K562 (cell line): ENCODE measurements around the gene B3GAT3. TPM values are rescaled to one million over a fixed set of nuclear protein-coding genes. Genes with fewer than 3 reads are reported as not detected.

Source experiments
- ATAC-seq: fragments of 200-7000 bp; cut with Tn5 transposase; 3 replicates; pipeline ENCODE4 v1.9.1; 2020; ENCODE audit warnings: moderate library complexity
- BruUV-seq: library from RNA; stranded (reverse); fragments of 400-500 nt; replicated peaks from 2 replicates; lab custom pipeline; 2021; lab: Mats Ljungman, UMichigan
- CTCF ChIA-PET: fragments of 300-600 bp; formaldehyde crosslinking; extraction: SDS; loops from one replicate; lab custom pipeline; 2021; ENCODE audit warnings: low intra/inter-chr PET ratio; lab: Yijun Ruan, JAX
- POLR2A ChIA-PET: fragments of 300-600, 350-650 bp; sonication (Branson Sonifier 250); formaldehyde crosslinking; extraction: SDS; loops from one replicate; lab custom pipeline; 2021; ENCODE audit warnings: antibody characterized with exemption, inconsistent platforms; lab: Yijun Ruan, JAX
- DNase-seq, 4 experiments: peaks; one replicate each; pipeline versions ENCODE4 v3.0.0 to v3.0.0-alpha.2; 2011 to 2018; ENCODE audit warnings: low spot score in 3 of 4, mixed read lengths in 3 of 4; ENCODE audit errors: extremely low read depth in 1 of 4
- FAIRE-seq: peaks from 2 replicates; lab custom pipeline; 2011; peaks lifted over from hg19 to GRCh38; lab: Jason Lieb, UNC
- H2AFZ ChIP-seq: 2 replicates; pipeline ENCODE4 v1.6.0; 2011; ENCODE audit warnings: low read depth, low read length, control low read depth, inconsistent platforms
- H3K27ac ChIP-seq: fragments of 200-600 bp; 3 replicates; pipeline ENCODE4 v1.8.0; 2011; ENCODE audit warnings: low read depth, mild to moderate bottlenecking, control low read depth, inconsistent platforms, low read length, moderate library complexity, mixed read lengths; ENCODE audit errors: extremely low read depth
- H3K27me3 ChIP-seq, 2 experiments: fragments of 300-600 bp in 1 of 2; 2 replicates in 1 of 2; 3 replicates in 1 of 2; pipeline versions ENCODE4 v1.6.0 to v1.8.0; 2011; ENCODE audit warnings: inconsistent platforms in 2 of 2, low read length in 2 of 2, mild to moderate bottlenecking in 1 of 2, mixed read lengths in 1 of 2, moderate library complexity in 1 of 2; ENCODE audit not compliant: control insufficient read depth in 2 of 2, insufficient read depth in 2 of 2
- H3K36me3 ChIP-seq: fragments of 300-600 bp; 3 replicates; pipeline ENCODE4 v1.8.0; 2011; ENCODE audit warnings: mild to moderate bottlenecking, low read length, inconsistent platforms; ENCODE audit not compliant: control insufficient read depth, insufficient read depth
- H3K4me1 ChIP-seq, 2 experiments: fragments of 200-600 bp in 1 of 2; replicated peaks in 1 of 2; 2 replicates in 1 of 2; 3 replicates in 1 of 2; pipeline versions ENCODE4 v1.5.1 to v1.8.0; 2011; ENCODE audit warnings: inconsistent platforms in 2 of 2, low read length in 2 of 2, mild to moderate bottlenecking in 1 of 2, mixed read lengths in 1 of 2, moderate library complexity in 1 of 2; ENCODE audit not compliant: control insufficient read depth in 2 of 2, insufficient read depth in 2 of 2
- H3K4me2 ChIP-seq: 2 replicates; pipeline ENCODE4 v1.6.1; 2011; ENCODE audit warnings: low read length, control low read depth, inconsistent platforms, mixed read lengths; ENCODE audit not compliant: insufficient read depth
- H3K4me3 ChIP-seq: fragments of 200-600 bp; sonication (generic), shearing (Covaris generic); 2 replicates; pipeline ENCODE4 v1.5.1; 2016; ENCODE audit warnings: control low read depth, inconsistent platforms
- H3K79me2 ChIP-seq: fragments of 200-600 bp; 3 replicates; pipeline ENCODE4 v1.8.0; 2011; ENCODE audit warnings: low read length, inconsistent platforms; ENCODE audit not compliant: control insufficient read depth, insufficient read depth
- H3K9ac ChIP-seq, 2 experiments: 2 replicates each; pipeline versions ENCODE4 v1.6.0 to v1.6.1; 2011; ENCODE audit warnings: low read depth in 2 of 2, low read length in 2 of 2, control low read depth in 1 of 2, inconsistent platforms in 1 of 2, mild to moderate bottlenecking in 1 of 2, mixed read lengths in 1 of 2; ENCODE audit not compliant: insufficient read depth in 1 of 2
- H3K9me1 ChIP-seq: one replicate; pipeline ENCODE4 v1.6.0; 2011; ENCODE audit warnings: inconsistent platforms, mild to moderate bottlenecking, low read length, moderate library complexity; ENCODE audit not compliant: control insufficient read depth, insufficient read depth
- H3K9me3 ChIP-seq: replicated peaks from 2 replicates; pipeline ENCODE4 v1.5.1; 2011; ENCODE audit warnings: low read depth, low read length, inconsistent platforms; ENCODE audit not compliant: control insufficient read depth, insufficient read depth
- H4K20me1 ChIP-seq: replicated peaks from 2 replicates; pipeline ENCODE4 v1.6.1; 2011; ENCODE audit warnings: low read length, inconsistent platforms, mixed read lengths; ENCODE audit not compliant: control insufficient read depth, insufficient read depth
- NFATC3 ChIP-seq: fragments of 450-650 bp; IDR thresholded peaks from 2 replicates; pipeline ENCODE4 v1.6.1; 2017; ENCODE audit warnings: mild to moderate bottlenecking
- WGBS: fragments of 100-300 bp; shearing (Covaris generic); methylation state at CpG from one replicate; pipeline ENCODE4 v1.1.6; 2016; ENCODE audit warnings: low coverage, mixed read lengths; ENCODE audit not compliant: insufficient coverage; ENCODE audit errors: missing lambda C conversion rate; 5-methylcytosine and 5-hydroxymethylcytosine counted together
- in situ Hi-C: fragments of 300-500 bp; cut with MboI; formaldehyde crosslinking; loops from 4 replicates; pipeline ENCODE4 v1.15.0; 2018; ENCODE audit warnings: inconsistent platforms, mixed read lengths
- intact Hi-C: fragments of 100-400 bp; cut with micrococcal nuclease; formaldehyde crosslinking; loops from 2 replicates; pipeline ENCODE4 v1.14.2; 2022
- polyA plus RNA-seq, 8 experiments: library from polyadenylated mRNA; depleted of rRNA in 4 of 8; stranded (reverse) in 5 of 8; unstranded in 3 of 8; fragments of >200 nt; fragmentation: Nextera tagmentation in 2 of 8; fragmentation: Illumina TruSeq in 1 of 8; extraction: Ambion mirVana in 2 of 8; extraction: Trizol in 1 of 8; gene quantifications; 2 replicates each; pipeline versions ENCODE4 v1.2.1 to v1.2.3, GENCODE V29; 2011 to 2014; ENCODE audit warnings: inconsistent platforms in 1 of 8, missing spikeins in 1 of 8
- total RNA-seq, 7 experiments: library from RNA; depleted of rRNA in 6 of 7; stranded (reverse); fragments of >200 nt in 6 of 7; fragmentation: Illumina TruSeq in 2 of 7; extraction: Trizol in 2 of 7; gene quantifications; 2 replicates each; pipeline versions ENCODE4 v1.2.1 to v1.2.3, GENCODE V29; 2011 to 2021; ENCODE audit warnings: low replicate concordance in 1 of 7
- TF ChIP-seq, protein P1 (sequence below): sonication (generic); formaldehyde crosslinking; IDR thresholded peaks from 2 replicates; pipeline ENCODE4 v1.8.1; 2023; ENCODE audit warnings: mild to moderate bottlenecking, missing genetic modification reagents, moderate library complexity
- TF ChIP-seq, protein P2 (sequence below): IDR thresholded peaks from 2 replicates; pipeline ENCODE4 v1.6.1; 2014; ENCODE audit warnings: antibody characterized with exemption

B3GAT3 gene
- total and polyA plus RNA-seq, 9 of the 15 experiments (the other 6 are each of a cell fraction or from before 2014, with no cell fraction given), result 0.30 to 64.0 (median 21.4) TPM

DNA sequence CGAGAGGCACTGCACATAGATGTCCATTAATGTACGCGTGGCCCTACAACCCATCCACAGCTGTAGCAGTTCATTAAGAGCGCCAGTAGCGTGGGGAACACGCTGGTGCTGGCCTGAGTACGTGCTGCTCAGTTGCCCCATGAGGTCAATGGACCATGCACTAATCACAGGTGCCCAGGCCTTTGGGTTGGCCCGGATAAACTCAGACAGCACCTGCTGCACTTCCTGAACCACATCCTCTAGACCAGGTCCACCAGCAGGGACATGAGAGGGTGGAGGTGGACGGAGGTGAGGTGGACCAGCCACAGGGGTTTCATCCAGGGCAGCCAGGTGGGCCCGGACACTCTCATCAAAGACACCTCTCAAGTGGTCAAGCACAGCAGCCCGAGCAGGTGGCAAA lies 27.7 kb upstream of the B3GAT3 start:
- in situ Hi-C loops (no loop called here), intact Hi-C loops (no loop called here)
- WGBS, result 93% methylated on average over 11 of the region's 11 CpGs
- no peak for DNase-seq
- no peak for FAIRE-seq
- TF ChIP-seq, protein P1, sequence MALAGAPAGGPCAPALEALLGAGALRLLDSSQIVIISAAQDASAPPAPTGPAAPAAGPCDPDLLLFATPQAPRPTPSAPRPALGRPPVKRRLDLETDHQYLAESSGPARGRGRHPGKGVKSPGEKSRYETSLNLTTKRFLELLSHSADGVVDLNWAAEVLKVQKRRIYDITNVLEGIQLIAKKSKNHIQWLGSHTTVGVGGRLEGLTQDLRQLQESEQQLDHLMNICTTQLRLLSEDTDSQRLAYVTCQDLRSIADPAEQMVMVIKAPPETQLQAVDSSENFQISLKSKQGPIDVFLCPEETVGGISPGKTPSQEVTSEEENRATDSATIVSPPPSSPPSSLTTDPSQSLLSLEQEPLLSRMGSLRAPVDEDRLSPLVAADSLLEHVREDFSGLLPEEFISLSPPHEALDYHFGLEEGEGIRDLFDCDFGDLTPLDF (CRISPR knock-in tag), result no peak
- no peak for TF ChIP-seq NFATC3
- TF ChIP-seq, protein P2, sequence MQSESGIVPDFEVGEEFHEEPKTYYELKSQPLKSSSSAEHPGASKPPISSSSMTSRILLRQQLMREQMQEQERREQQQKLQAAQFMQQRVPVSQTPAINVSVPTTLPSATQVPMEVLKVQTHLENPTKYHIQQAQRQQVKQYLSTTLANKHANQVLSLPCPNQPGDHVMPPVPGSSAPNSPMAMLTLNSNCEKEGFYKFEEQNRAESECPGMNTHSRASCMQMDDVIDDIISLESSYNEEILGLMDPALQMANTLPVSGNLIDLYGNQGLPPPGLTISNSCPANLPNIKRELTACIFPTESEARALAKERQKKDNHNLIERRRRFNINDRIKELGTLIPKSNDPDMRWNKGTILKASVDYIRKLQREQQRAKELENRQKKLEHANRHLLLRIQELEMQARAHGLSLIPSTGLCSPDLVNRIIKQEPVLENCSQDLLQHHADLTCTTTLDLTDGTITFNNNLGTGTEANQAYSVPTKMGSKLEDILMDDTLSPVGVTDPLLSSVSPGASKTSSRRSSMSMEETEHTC, result no peak
- ATAC-seq, result no peak
- H3K36me3 ChIP-seq, result peaks cover 51% of the 10 kb centered on the region
- H3K9me3 ChIP-seq, result no peaks in the 10 kb centered on the region
- H2AFZ ChIP-seq, result no peak overlapping the region
- no peak overlapping the region for H3K4me3 ChIP-seq
- peaks cover 20% of the 10 kb centered on the region for H4K20me1 ChIP-seq
- peak overlapping the region in 1 of 2 experiments; percentile 64; a peak in 2 of 4 replicates for H3K9ac ChIP-seq
- no peaks in the 10 kb centered on the region for H3K27me3 ChIP-seq
- peaks cover 18 to 51% of the 10 kb centered on the region in 2 experiments for H3K4me1 ChIP-seq
- H3K27ac ChIP-seq, result no peak overlapping the region
- no TSS peak for BruUV-seq
- H3K79me2 ChIP-seq, result peaks cover 54% of the 10 kb centered on the region
- POLR2A ChIA-PET, result interaction anchor here (1.1 to 2.8 kb wide), 4 partner anchors 16 to 50 kb away, joined by 3 to 40 read pairs (median 6); partner anchors contain the start of genes C11orf98, CSKMT, LBHD1 and UQCC3
- no peak overlapping the region for H3K4me2 ChIP-seq
- CTCF ChIA-PET, result no interaction called here
- H3K9me1 ChIP-seq, result no peaks in the 10 kb centered on the region
